Lung (tissue), 12 donors: Measurements from ENCODE around the gene CD33. TPM values are rescaled to one million over a fixed set of nuclear protein-coding genes. Genes with fewer than 3 reads are reported as not detected.

ENCODE experiments used
- ATAC-seq: fragments of 200-7000 bp; cut with Tn5 transposase; one replicate; pipeline ENCODE4 v1.9.1; 2020; ENCODE audit warnings: moderate number of reproducible peaks; ENCODE audit not compliant: insufficient read depth, low FRiP score
- DNase-seq, 3 donors: peaks; one replicate each; pipeline ENCODE4 v3.0.0-alpha.2; 2013 to 2017
- H3K27ac ChIP-seq, 2 donors: one replicate each; pipeline ENCODE4 v1.5.1; 2013; ENCODE audit warnings: mild to moderate bottlenecking in 2 of 2, moderate library complexity in 2 of 2, control low read depth in 1 of 2, inconsistent platforms in 1 of 2, low read depth in 1 of 2, low read length in 1 of 2
- H3K27me3 ChIP-seq, 3 donors: one replicate each; pipeline ENCODE4 v1.5.1; 2013; ENCODE audit warnings: low read length in 2 of 3; ENCODE audit not compliant: control insufficient read depth in 3 of 3, insufficient read depth in 3 of 3
- H3K36me3 ChIP-seq, 4 donors: one replicate each; pipeline ENCODE4 v1.5.1; 2013; ENCODE audit warnings: low read length in 4 of 4, mild to moderate bottlenecking in 1 of 4, moderate library complexity in 1 of 4; ENCODE audit not compliant: control insufficient read depth in 4 of 4, insufficient read depth in 4 of 4
- H3K4me1 ChIP-seq, 5 donors: one replicate each; pipeline ENCODE4 v1.5.1; 2013; ENCODE audit warnings: low read length in 5 of 5, mild to moderate bottlenecking in 2 of 5, moderate library complexity in 1 of 5; ENCODE audit not compliant: control insufficient read depth in 5 of 5, insufficient read depth in 5 of 5
- H3K4me3 ChIP-seq: one replicate; pipeline ENCODE4 v1.5.1; 2013; ENCODE audit warnings: mild to moderate bottlenecking, control low read depth, moderate library complexity
- H3K9ac ChIP-seq, 2 donors: one replicate each; pipeline ENCODE4 v1.5.1; 2013; ENCODE audit warnings: low read length in 2 of 2, control low read depth in 1 of 2; ENCODE audit not compliant: insufficient read depth in 1 of 2
- H3K9me3 ChIP-seq, 4 donors: one replicate each; pipeline ENCODE4 v1.5.1; 2013; ENCODE audit warnings: low read length in 3 of 4, mild to moderate bottlenecking in 1 of 4, moderate library complexity in 1 of 4; ENCODE audit not compliant: control insufficient read depth in 4 of 4, insufficient read depth in 3 of 4
- CTCF ChIP-seq: IDR thresholded peaks from 2 replicates; pipeline ENCODE4 v1.5.1; 2012; ENCODE audit warnings: mild to moderate bottlenecking; ENCODE audit errors: control extremely low read depth, extremely low read depth
- WGBS, 2 donors: extraction: QIAGEN DNeasy Blood & Tissue Kit; methylation state at CpG; one replicate each; pipeline ENCODE4 v1.1.7; 2013; 5-methylcytosine and 5-hydroxymethylcytosine counted together
- polyA plus RNA-seq, 2 donors: library from polyadenylated mRNA; stranded (reverse); fragments of 200-250 nt; gene quantifications; one replicate each; pipeline ENCODE4 v1.2.1, GENCODE V29; 2013
- total RNA-seq, 2 donors: library from RNA; depleted of rRNA in 1 of 2; stranded (reverse); fragments of >200 nt in 1 of 2; gene quantifications; one replicate each; pipeline ENCODE4 v1.2.1, GENCODE V29; 2014 to 2021
- donor health status: control.
- donor health status: control.
- donor health status: Bipolar disorder and iron deficiency.
- donor health status: healthy.
- donor health status: DM: yes; HTN: yes; CAD: no.

Gene CD33
- total and polyA plus RNA-seq, 4 donors, result 7.0 to 40.2 (median 16.8) TPM

GRCh38 chr19:51263808-51264207 is 38.9 kb downstream of the CD33 start:
- peaks cover 0 to 7% (median 2%) of the 10 kb centered on the region in 3 donors for H3K27me3 ChIP-seq
- no peaks in the 10 kb centered on the region for H3K36me3 ChIP-seq
- H3K9me3 ChIP-seq, result peaks cover 0 to 3% (median 0%) of the 10 kb centered on the region in 4 donors
- WGBS, 2 donors, result 73 to 75% methylated on average over 4 of the region's 4 CpGs
- H3K9ac ChIP-seq, result no peak overlapping the region
- TF ChIP-seq CTCF, result no peak
- H3K4me1 ChIP-seq, result no peaks in the 10 kb centered on the region
- ATAC-seq, result no peak
- H3K4me3 ChIP-seq, result no peak overlapping the region
- DNase-seq, result no peak
- no peak overlapping the region for H3K27ac ChIP-seq

GRCh38 chr19:51271067-51271466 is 46.2 kb downstream of the CD33 start:
- Histone ChIP-seq H3K27me3 (peaks cover 0 to 6% (median 0%) of the 10 kb centered on the region in 3 donors), H3K27ac (no peak overlapping the region), H3K4me1 (no peaks in the 10 kb centered on the region), H3K9me3 (peaks cover 0 to under 1% (median 0%) of the 10 kb centered on the region in 4 donors), H3K36me3 (no peaks in the 10 kb centered on the region), H3K9ac (no peak overlapping the region), H3K4me3 (no peak overlapping the region)
- no peak for TF ChIP-seq CTCF
- ATAC-seq, result no peak
- no peak for DNase-seq
- WGBS, 2 donors, result 58 to 66% methylated on average over 26 of the region's 26 CpGs

GRCh38 chr19:51272183-51272810 is 47.4 kb downstream of the CD33 start:
- Histone ChIP-seq H3K27ac (no peak overlapping the region), H3K9me3 (peaks cover 0 to 2% (median 0%) of the 10 kb centered on the region in 4 donors), H3K9ac (no peak overlapping the region), H3K4me3 (no peak overlapping the region), H3K36me3 (no peaks in the 10 kb centered on the region), H3K27me3 (peaks cover 0 to 6% (median 0%) of the 10 kb centered on the region in 3 donors), H3K4me1 (no peaks in the 10 kb centered on the region)
- ATAC-seq, result no peak
- no peak for TF ChIP-seq CTCF
- DNase-seq, result no peak
- 48 to 57% methylated on average over 6 of the region's 6 CpGs for WGBS, 2 donors
